Embryonic facial prominence (tissue), 1 donor: ENCODE results near the gene ANKRD11.
A peak's percentile ranks its signal among the peaks of the same experiment; 100 is the strongest.
"Not testable (repeated sequence)": the region's sequence is repeated elsewhere in the genome, so short reads cannot be mapped to it uniquely, and the experiment has no call there.

ENCODE experiments used
- DNase-seq: peaks from one replicate; pipeline ENCODE4 v3.0.0-alpha.2; 2016; ENCODE audit errors: extremely low spot score

ANKRD11 gene

DNA sequence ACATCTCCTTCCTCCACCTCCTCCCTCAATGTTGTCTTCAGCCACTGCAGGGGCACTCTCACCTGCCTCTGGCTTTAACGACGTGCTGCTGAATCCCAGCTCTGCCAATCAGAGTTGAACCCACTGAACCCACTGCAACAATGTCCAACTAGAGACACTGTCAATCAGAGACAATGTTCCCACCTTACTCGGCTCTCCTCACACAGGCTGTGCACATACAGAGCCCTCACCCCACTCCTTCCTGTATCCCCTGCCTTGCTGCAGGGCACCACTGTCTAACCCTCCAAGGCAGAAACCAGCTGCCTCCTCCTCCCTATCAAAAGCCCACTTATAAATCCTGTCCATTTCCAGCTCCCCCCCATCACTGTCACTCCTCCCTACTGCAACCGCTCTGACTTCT is 58.7 kb downstream of the ANKRD11 start:
- DNase-seq: no peak

DNA sequence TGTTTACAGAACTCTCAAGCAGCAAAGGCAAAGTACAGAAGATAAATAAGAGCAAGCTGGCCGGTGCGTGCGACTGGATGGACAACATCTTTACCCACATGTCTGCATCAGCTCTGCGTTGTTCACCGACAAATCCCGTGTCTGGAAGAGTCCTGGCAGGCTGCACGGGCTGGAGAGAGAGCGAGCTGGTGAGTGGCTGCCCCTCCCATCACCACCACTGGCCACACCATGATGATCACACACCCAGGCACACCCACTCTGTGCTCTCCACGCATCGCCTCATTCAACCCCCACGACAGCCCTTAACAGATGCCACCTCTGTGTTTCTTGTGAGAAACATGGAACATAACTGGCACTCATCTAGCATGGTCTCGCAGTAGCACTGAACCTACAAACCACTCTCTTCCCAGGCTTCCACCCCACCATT is 59.2 kb downstream of the ANKRD11 start:
- no peak for DNase-seq

DNA sequence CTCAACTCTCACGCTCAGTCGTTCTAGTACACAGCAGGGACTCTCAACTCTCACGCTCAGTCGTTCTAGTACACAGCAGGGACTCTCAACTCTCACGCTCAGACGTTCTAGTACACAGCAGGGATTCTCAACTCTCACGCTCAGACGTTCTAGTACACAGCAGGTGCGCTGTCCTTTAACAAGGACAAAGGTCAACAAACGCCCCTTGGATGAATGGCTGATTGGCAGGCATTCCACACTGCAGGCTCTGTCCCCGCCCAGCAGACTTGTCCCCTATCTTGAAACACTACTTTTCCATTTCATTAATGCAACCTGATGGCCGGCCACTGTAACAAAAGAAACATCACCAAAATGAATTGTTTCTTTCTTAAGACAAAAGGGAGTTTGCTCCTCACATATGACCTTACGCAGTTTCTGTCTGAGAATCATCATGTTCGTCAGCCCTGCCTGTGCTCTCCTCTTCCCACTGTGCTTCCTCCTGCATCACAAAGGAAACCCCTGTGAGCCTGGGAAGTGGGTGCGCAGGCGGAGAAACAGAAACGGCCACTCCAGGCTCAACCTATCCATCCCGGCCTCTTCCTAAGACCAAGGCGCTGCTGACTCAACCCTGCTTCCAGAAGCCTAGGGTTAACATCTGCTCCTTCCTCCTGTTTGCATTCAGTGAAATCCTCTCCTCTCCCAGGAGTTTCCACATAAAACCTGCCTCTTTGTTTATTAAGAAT is 59.8 kb downstream of the ANKRD11 start:
- no peak for DNase-seq

DNA sequence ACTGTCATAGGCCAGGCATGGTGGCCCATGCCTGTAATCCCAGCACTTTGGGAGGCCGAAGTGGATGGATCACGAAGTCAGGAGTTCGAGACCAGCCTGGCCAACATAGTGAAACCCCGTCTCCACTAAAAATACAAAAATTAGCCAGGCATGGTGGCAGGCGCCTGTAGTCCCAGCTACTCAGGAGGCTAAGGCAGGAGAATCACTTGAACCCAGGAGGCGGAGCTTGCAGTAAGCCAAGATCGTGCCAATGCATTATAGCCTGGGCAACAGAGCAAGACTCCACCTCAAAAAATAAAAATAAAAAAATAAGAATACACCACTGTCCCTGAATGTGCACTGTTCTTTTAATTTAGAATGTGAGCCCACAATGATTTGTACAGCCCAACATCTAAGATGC is 61.8 kb downstream of the ANKRD11 start:
- not testable (repeated sequence) for DNase-seq

DNA sequence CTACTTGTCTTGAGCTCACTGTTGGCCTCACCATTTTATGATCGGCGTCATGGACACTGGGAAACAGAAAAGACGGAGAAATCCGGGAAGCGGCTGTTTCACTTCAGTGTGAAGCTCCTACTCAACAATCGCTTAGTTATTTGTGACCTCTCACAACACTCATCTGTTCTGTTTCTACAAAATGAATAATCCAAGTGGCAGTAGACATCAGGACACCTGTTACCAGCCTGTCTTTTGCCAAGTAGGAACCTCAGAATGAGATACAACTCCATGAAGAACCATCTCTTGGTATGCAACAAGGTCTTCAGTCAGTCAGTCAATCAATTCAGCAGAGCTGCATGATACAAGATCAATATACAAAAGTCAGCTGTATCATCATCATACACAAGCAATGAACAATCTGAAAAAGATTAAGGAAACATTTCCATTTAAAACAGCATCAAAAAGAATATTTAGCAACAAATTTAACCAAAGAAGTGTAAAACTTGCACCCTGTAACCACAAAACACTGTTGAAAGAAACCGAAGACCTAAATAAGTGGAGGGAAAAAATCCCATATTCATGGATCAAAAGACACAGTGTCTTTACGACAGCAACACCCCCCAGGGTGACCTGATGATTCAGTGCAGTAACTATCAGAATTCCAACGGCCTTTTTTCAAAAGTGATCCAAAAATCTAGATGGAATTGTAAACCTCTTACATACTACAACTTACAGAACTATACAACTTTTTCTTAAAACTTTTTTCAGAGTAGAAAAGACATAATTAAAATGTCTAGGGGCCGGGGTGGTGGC is 63.4 kb downstream of the ANKRD11 start:
- DNase-seq: no peak

DNA sequence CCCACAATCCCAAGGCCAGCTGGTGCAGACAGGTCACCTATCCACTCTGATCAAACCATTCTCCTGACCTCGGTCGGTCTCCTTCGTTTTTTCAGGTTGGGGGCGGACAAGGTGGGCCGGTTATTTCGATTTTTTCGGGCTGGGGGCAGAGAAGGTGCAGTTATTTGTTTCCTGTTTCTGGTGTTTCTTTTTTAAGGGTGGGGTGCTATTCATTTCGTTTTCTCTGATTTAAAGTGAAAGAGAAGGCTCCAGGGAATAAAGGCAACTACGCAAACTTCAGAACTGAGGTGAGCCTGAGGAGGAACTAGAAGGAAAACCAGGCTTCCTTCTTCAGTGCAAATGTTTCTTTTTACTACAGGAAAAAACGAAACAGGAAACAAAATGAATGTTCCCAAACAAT is 64.8 kb downstream of the ANKRD11 start:
- DNase-seq: no peak

GRCh38 chr16:89423681-89424260 is 66.6 kb downstream of the ANKRD11 start:
- no peak for DNase-seq

- no peak for DNase-seq
Measured at GRCh38 chr16:89422905-89423630, 67.3 kb downstream of the ANKRD11 start.

DNA sequence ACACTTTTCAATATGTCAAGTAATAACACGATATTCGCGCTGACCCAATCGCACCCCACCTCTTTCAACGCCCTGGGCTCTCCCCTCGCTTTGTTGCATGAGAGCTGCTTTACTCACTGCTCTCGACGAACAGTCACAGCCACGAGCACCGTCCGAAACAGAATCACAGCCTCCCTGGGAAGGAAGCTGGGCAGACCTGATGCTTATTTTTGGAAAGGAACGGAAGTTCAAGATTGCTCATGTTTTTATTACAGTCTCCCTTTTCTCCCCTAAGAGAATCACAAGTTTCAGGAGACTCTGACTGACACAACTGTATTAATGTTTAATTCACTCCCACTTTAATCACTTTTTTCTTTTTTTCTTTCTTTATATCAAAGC is 67.8 kb downstream of the ANKRD11 start:
- no peak for DNase-seq

GRCh38 chr16:89421300-89421699 is 69.1 kb downstream of the ANKRD11 start:
- DNase-seq: not testable (repeated sequence)

- no peak for DNase-seq
Measured at GRCh38 chr16:89420204-89420603, 70.2 kb downstream of the ANKRD11 start.

DNA sequence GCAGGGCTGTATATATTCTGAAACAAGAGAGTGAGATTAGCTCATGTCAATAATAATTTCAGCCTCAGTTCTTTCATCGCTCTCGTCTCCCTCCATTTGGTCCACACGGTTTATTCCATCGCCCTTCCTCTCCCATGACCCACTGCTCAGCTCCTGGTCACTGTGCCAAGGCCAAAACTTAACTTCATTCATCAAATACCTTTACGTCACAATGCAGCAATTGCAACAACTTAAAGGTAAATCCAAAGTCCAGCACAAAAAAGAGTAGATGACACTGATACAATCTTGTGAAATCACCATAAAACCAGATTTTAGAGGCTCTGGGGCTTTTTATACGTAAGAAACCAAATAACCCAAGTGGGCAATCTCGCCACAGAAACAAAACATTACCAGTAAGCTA is 72.0 kb downstream of the ANKRD11 start:
- no peak for DNase-seq

DNA sequence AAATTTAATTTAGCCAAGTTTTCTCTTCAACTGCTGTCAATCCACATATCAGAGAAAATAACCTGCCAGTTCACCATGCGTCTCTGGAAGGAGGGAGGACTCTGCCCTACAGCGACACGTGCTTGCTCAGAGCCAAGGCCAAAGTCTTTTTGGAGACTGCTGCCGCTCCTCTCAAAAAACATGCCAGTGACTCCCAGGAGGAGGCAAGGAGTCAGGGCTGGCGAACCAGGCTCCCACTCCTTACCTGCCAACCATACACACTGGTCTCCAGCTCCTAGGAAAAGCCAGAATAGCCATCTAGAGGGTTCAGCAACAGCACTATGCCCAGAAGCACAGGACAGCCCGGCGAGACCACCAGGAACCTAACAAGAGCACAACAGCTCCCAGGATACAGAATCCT is 73.0 kb downstream of the ANKRD11 start:
- DNase-seq: no peak

- DNase-seq: no peak
Measured at GRCh38 chr16:89413811-89414585, 76.4 kb downstream of the ANKRD11 start.

DNA sequence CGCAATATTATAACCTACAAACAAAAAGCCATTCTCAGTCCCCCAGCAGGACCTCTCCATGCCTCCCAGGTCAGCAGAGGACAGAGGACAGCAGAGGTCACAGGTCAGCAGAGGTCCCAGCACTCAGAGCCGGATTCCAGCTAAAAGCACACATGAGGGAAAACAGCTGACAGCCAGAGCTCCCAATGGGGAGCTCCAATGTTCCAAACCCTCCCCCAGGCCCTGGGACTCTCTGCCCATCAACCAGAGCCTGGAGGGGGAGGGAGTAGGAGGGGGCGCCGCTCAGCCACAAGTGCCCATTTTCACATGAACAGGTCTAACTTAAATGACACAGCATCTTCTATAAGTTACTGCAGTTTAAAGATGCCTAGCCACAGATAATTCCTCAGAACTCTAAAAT is 77.5 kb downstream of the ANKRD11 start:
- no peak for DNase-seq

DNA sequence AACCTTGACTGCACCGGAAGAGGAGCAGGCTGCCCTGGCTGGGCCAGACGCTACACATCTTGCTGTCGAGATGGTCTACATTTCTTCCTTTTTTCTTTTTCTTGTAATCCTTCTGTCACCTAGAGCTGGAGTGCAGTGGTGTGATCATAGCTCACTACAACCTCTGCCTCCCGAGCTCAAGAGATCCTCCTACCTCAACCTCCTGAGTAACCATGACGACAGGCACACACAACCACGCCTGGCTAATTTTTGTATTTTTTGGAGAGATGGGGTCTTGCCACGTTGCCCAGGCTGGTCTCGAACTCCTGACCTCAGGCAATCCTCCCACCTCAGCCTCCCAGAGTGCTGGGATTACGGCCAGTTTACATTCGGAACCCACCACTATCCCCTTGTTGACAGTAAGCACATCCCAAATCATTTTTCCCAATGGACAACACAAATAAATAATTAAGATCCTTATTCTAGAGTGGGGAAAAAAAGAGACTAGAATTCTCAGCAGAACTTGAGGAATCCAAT is 79.0 kb downstream of the ANKRD11 start:
- DNase-seq: no peak

GRCh38 chr16:89410794-89411309 is 79.5 kb downstream of the ANKRD11 start:
- DNase-seq: peak; percentile 38

DNA sequence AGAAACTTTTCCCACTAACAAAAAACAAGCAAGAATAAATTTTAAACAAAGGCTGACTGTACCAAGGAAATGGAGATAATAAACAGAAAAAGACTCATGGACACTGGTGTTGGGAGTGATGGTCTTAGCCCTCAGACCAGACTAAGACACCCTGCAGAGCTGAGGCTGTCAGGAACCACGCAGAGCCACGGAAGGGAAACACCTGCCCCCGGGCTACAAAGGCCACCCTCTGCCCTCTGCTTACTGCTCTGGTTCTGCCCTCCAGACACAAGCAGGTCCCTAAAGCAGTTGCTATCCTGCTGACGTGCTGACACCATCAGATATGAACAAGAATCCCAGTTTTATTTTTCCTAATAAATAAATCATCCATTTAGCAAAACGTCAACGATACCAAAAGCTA is 80.0 kb downstream of the ANKRD11 start:
- DNase-seq: no peak

DNA sequence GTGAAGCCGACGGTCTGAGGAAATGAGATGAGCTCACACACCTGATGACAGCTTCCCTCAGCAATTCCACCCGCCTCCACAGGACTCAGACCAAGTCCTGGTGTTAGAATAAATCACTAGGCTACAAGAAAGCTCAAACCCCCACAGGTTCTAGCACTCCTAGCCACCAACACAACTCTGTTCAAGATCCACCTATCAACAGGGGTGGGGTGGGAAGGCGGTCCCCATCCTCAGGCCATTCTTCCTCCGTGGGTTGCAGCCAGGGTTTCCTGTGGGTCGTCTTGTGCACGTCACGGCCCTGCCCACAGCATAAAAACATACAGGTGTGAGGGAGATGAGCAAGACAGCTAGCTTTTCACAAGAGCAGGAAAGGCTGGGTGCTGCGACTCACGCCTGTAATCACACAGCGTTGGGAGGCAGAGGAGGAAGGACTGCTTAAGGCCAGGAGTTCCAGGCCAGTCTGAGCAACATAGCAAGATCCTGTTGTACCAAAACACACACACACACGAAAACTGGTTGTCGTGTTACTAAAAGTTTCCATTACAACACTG is 81.1 kb downstream of the ANKRD11 start:
- no peak for DNase-seq

DNA sequence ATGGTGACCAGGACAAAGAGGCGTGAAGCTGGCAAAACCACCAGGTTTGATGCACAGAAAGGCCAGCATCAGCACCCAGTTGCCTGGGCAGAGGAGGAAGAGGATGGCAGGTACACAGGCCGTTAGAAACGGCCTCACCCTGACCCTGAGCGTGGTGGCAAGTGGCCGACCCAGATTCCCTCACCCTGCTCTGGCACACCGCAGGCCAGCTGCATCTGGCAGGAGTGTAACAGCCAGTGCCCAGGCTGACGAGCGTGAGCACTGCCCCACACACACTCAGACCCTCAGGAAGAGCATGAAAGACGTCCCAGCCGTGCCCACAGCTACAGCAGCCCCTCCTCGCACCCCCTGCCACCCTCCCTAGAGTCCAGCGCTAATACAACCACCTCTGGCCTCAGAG is 82.0 kb downstream of the ANKRD11 start:
- no peak for DNase-seq

DNA sequence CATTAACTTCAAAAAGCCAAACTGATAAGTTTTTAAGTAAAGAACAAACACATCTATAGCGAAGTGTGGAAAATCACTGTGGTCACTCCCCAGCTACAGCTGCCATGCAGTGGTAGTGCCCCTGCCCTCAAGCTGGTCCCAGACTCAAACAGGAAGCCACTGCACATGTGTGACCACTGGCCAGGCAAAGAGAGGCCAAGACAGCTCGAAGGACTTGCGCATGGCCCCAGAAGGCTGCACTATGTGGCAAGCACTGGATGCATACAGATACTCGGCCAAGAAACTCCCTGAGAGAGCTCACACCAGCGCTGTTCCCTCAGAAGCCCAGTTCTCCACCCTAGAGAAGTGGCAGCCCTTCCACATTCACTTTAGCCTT is 82.4 kb downstream of the ANKRD11 start:
- DNase-seq: no peak
